ENCODE results near the gene LDHD. TPM values are rescaled to one million over a fixed set of nuclear protein-coding genes. Genes with fewer than 3 reads are reported as not detected.
"Not testable (repeated sequence)": the region's sequence is repeated elsewhere in the genome, so short reads cannot be mapped to it uniquely, and the experiment has no call there.

LDHD gene
- total and polyA plus RNA-seq, 2 of the 13 experiments (the other 11 are each of a cell fraction or from before 2014, with no cell fraction given), result 9.1 to 9.8 TPM

- TF ChIP-seq, protein P1, sequence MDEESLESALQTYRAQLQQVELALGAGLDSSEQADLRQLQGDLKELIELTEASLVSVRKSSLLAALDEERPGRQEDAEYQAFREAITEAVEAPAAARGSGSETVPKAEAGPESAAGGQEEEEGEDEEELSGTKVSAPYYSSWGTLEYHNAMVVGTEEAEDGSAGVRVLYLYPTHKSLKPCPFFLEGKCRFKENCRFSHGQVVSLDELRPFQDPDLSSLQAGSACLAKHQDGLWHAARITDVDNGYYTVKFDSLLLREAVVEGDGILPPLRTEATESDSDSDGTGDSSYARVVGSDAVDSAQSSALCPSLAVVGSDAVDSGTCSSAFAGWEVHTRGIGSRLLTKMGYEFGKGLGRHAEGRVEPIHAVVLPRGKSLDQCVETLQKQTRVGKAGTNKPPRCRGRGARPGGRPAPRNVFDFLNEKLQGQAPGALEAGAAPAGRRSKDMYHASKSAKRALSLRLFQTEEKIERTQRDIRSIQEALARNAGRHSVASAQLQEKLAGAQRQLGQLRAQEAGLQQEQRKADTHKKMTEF (CRISPR knock-in tag; IDR thresholded peaks at IDR 0.05), result peak; percentile 67
- TF ChIP-seq, protein P2, sequence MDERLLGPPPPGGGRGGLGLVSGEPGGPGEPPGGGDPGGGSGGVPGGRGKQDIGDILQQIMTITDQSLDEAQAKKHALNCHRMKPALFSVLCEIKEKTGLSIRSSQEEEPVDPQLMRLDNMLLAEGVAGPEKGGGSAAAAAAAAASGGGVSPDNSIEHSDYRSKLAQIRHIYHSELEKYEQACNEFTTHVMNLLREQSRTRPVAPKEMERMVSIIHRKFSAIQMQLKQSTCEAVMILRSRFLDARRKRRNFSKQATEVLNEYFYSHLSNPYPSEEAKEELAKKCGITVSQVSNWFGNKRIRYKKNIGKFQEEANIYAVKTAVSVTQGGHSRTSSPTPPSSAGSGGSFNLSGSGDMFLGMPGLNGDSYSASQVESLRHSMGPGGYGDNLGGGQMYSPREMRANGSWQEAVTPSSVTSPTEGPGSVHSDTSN (CRISPR knock-in tag; IDR thresholded peaks at IDR 0.05), result peak; percentile 78
- TF ChIP-seq RXRA (CRISPR knock-in tag; IDR thresholded peaks at IDR 0.05) (peak; percentile 42; the same call in 1 of the 2 replicates), SP140L (CRISPR knock-in tag; IDR thresholded peaks at IDR 0.05; ENCODE audit: borderline replicate concordance) (peak; percentile 41; the same call in 1 of the 2 replicates), PPARG (CRISPR knock-in tag; conservative IDR thresholded peaks at IDR 0.05) (0 out of 2 replicates have a peak, but pooled peaks have one; percentile 12), GATAD2A (CRISPR knock-in tag; IDR thresholded peaks at IDR 0.05) (peak; percentile 66; the same call in 1 of the 2 replicates), NCOA2 (CRISPR knock-in tag; IDR thresholded peaks at IDR 0.05) (peak; percentile 69; the same call in 1 of the 2 replicates), SIX1 (CRISPR knock-in tag; IDR thresholded peaks at IDR 0.05; ENCODE audit: borderline replicate concordance) (peak; percentile 32; the same call in 1 of the 2 replicates), ZNF770 (CRISPR knock-in tag; IDR thresholded peaks at IDR 0.05) (peak; percentile 98), ZMYM3 (CRISPR knock-in tag; IDR thresholded peaks at IDR 0.05) (peak; percentile 89; the same call in 1 of the 2 replicates), TEAD3 (CRISPR knock-in tag; optimal IDR thresholded peaks at IDR 0.05; ENCODE audit: borderline replicate concordance) (peak; percentile 37), SOX13 (IDR thresholded peaks at IDR 0.05) (0 out of 2 replicates have a peak, but pooled peaks have one; percentile 35), SOX13 (CRISPR knock-in tag; conservative IDR thresholded peaks at IDR 0.05 in 1 of 2, IDR thresholded peaks at IDR 0.05 in 1 of 2) (peak in 1 of 2 experiments; percentile 88; a peak in 2 of 4 replicates), CREM (IDR thresholded peaks at IDR 0.05) (peak; percentile 62), NFYC (CRISPR knock-in tag; IDR thresholded peaks at IDR 0.05) (peak; percentile 45), SOX5 (CRISPR knock-in tag; IDR thresholded peaks at IDR 0.05; ENCODE audit: borderline replicate concordance) (peak; percentile 82; the same call in 1 of the 2 replicates), ASH2L (IDR thresholded peaks at IDR 0.05; ENCODE audit: insufficient read length, low read depth, low read length) (peak; percentile 68), KAT7 (CRISPR knock-in tag; IDR thresholded peaks at IDR 0.05; ENCODE audit: borderline replicate concordance) (0 out of 2 replicates have a peak, but pooled peaks have one; percentile 9), HDAC1 (CRISPR knock-in tag; IDR thresholded peaks at IDR 0.05) (peak; percentile 43), HOXA3 (CRISPR knock-in tag; IDR thresholded peaks at IDR 0.05) (peak; percentile 54; the same call in 1 of the 2 replicates), MED1 (CRISPR knock-in tag; IDR thresholded peaks at IDR 0.05) (peak; percentile 30; the same call in 1 of the 2 replicates), SOX6 (CRISPR knock-in tag; IDR thresholded peaks at IDR 0.05) (peak; percentile 93)
- TF ChIP-seq CREM (CRISPR knock-in tag; IDR thresholded peaks at IDR 0.05); SOX6 (IDR thresholded peaks at IDR 0.05): not testable (repeated sequence)
- TF ChIP-seq, protein P3, sequence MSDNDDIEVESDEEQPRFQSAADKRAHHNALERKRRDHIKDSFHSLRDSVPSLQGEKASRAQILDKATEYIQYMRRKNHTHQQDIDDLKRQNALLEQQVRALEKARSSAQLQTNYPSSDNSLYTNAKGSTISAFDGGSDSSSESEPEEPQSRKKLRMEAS (IDR thresholded peaks at IDR 0.05), result peak; percentile 37; the same call in 1 of the 2 replicates
- TF ChIP-seq, protein P4, sequence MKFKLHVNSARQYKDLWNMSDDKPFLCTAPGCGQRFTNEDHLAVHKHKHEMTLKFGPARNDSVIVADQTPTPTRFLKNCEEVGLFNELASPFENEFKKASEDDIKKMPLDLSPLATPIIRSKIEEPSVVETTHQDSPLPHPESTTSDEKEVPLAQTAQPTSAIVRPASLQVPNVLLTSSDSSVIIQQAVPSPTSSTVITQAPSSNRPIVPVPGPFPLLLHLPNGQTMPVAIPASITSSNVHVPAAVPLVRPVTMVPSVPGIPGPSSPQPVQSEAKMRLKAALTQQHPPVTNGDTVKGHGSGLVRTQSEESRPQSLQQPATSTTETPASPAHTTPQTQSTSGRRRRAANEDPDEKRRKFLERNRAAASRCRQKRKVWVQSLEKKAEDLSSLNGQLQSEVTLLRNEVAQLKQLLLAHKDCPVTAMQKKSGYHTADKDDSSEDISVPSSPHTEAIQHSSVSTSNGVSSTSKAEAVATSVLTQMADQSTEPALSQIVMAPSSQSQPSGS (CRISPR knock-in tag; IDR thresholded peaks at IDR 0.05), result peak; percentile 68; the same call in 1 of the 2 replicates
These were observed 13.0 kb upstream of the LDHD start (continued) for GRCh38 chr16:75129421-75130149.
